Smooth muscle cell (in vitro differentiated cells): ENCODE results near the gene CMSS1. TPM values are rescaled to one million over a fixed set of nuclear protein-coding genes. Genes with fewer than 3 reads are reported as not detected.

ENCODE experiments used
- DNase-seq: peaks from one replicate; lab custom pipeline; 2025; ENCODE audit not compliant: unreplicated experiment; lab: John Stamatoyannopoulos, UW
- H2AFZ ChIP-seq: fragments of 200-600 bp; sonication (generic); 2 replicates; pipeline ENCODE4 v1.6.0; 2016; ENCODE audit warnings: antibody characterized with exemption, low read depth, mild to moderate bottlenecking
- H3F3A ChIP-seq: fragments of 200-600 bp; sonication (generic); 2 replicates; pipeline ENCODE4 v1.6.0; 2017; ENCODE audit warnings: antibody characterized with exemption, low read depth
- H3K27ac ChIP-seq: fragments of 200-600 bp; sonication (generic); 2 replicates; pipeline ENCODE4 v1.5.1; 2016; ENCODE audit warnings: low read depth, mild to moderate bottlenecking
- H3K27me3 ChIP-seq: fragments of 200-600 bp; sonication (generic); 2 replicates; pipeline ENCODE4 v1.6.1; 2016; ENCODE audit warnings: low read depth, mild to moderate bottlenecking
- H3K36me3 ChIP-seq: fragments of 200-600 bp; sonication (generic); 2 replicates; pipeline ENCODE4 v1.5.1; 2016; ENCODE audit warnings: low read depth
- H3K4me1 ChIP-seq: fragments of 200-600 bp; sonication (generic); 2 replicates; pipeline ENCODE4 v1.5.1; 2016; ENCODE audit warnings: low read depth
- H3K4me2 ChIP-seq: fragments of 200-600 bp; sonication (generic); 2 replicates; pipeline ENCODE4 v1.6.0; 2016; ENCODE audit warnings: mild to moderate bottlenecking
- H3K4me3 ChIP-seq: fragments of 200-600 bp; sonication (generic); 2 replicates; pipeline ENCODE4 v1.5.1; 2016; ENCODE audit warnings: mild to moderate bottlenecking
- H3K79me2 ChIP-seq: fragments of 200-600 bp; sonication (generic); 2 replicates; pipeline ENCODE4 v1.6.0; 2016; ENCODE audit warnings: low read depth, mild to moderate bottlenecking
- H3K9ac ChIP-seq: fragments of 200-600 bp; sonication (generic); 2 replicates; pipeline ENCODE4 v1.6.0; 2016; ENCODE audit warnings: low read depth
- H3K9me3 ChIP-seq: fragments of 200-600 bp; sonication (generic); replicated peaks from 2 replicates; pipeline ENCODE4 v1.5.1; 2016; ENCODE audit warnings: low read depth
- H4K20me1 ChIP-seq: fragments of 200-600 bp; sonication (generic); 2 replicates; pipeline ENCODE4 v1.6.0; 2016; ENCODE audit warnings: low read depth
- CTCF ChIP-seq: fragments of 200-600 bp; sonication (generic); IDR thresholded peaks from 2 replicates; pipeline ENCODE4 v1.5.1; 2017; ENCODE audit warnings: borderline replicate concordance, mild to moderate bottlenecking, antibody characterized with exemption; ENCODE audit not compliant: insufficient read depth, poor library complexity, severe bottlenecking
- WGBS: methylation state at CpG from one replicate; pipeline ENCODE4 v1.1.7; 2016; ENCODE audit warnings: low lambda C conversion rate; 5-methylcytosine and 5-hydroxymethylcytosine counted together
- polyA plus RNA-seq: library from polyadenylated mRNA; unstranded; fragments of >200 nt; fragmentation: Nextera tagmentation; extraction: Ambion mirVana; gene quantifications from 2 replicates; pipeline ENCODE4 v1.2.1, GENCODE V29; 2016
- total RNA-seq: library from RNA; depleted of rRNA; stranded (reverse); fragments of >200 nt; gene quantifications from 2 replicates; pipeline ENCODE4 v1.2.3, GENCODE V29; 2014

CMSS1 gene
- total and polyA plus RNA-seq, 2 experiments from 2014 or later: 19.2 to 24.1 TPM

DNA sequence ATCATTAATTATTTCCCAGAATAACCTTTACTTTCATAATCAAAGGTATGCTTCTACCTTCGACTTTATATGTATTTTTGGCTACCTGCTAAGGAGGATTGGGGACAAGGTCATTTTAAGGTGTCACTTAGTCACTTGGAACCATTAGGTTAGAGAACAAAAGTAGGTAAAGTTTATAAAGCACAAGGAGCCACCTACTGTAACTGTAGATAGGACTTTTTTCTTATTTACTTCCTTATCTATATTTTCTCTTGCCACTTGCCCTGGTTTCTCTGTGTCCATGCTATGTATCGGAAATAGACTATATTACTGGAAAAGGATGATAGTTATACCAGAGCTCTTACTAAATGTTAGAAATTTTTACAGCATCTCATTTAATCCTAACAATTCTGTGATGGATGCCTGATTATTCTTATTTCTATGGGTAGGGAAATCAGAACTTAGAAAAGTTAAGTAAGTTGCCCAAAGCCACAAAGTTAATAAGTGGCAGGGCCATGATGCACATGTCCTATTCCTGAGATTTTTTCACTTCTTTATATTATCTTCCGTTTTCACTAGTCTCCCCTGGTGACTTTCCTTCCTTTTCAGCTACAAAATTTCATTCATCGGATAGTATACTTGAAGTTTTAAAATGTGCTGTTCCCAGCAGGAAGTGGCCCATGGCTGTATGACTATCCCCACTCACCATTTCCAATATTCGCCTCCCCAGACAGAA, 132.5 kb downstream of the CMSS1 start:
- H2AFZ ChIP-seq: no peak overlapping the region
- peaks cover 9% of the 10 kb centered on the region for H3F3A ChIP-seq
- H3K4me2 ChIP-seq: no peak overlapping the region
- H3K79me2 ChIP-seq: no peaks in the 10 kb centered on the region
- H3K4me1 ChIP-seq: peaks cover 32% of the 10 kb centered on the region
- H3K4me3 ChIP-seq: no peak overlapping the region
- H3K27me3 ChIP-seq: no peaks in the 10 kb centered on the region
- peak overlapping the region; percentile 90 for H3K27ac ChIP-seq
- no peak overlapping the region for H3K9ac ChIP-seq
- no peaks in the 10 kb centered on the region for H4K20me1 ChIP-seq
- no peaks in the 10 kb centered on the region for H3K9me3 ChIP-seq
- DNase-seq: no peak
- H3K36me3 ChIP-seq: no peaks in the 10 kb centered on the region
- WGBS: 91% methylated on average over 5 of the region's 5 CpGs
- TF ChIP-seq CTCF: no peak

GRCh38 chr3:99950921-99951320, 133.3 kb downstream of the CMSS1 start:
- no peak for TF ChIP-seq CTCF
- Histone ChIP-seq H2AFZ (no peak overlapping the region), H3F3A (peaks cover 9% of the 10 kb centered on the region), H3K36me3 (no peaks in the 10 kb centered on the region), H3K27me3 (no peaks in the 10 kb centered on the region), H3K27ac (peak overlapping the region; percentile 90), H3K4me2 (peak overlapping the region; percentile 75), H3K9ac (no peak overlapping the region), H3K9me3 (no peaks in the 10 kb centered on the region), H3K79me2 (no peaks in the 10 kb centered on the region), H3K4me3 (no peak overlapping the region), H3K4me1 (peaks cover 24% of the 10 kb centered on the region), H4K20me1 (no peaks in the 10 kb centered on the region)
- WGBS: 59% methylated on average over 1 of the region's 1 CpG
- DNase-seq: no peak

GRCh38 chr3:99951701-99952100, 134.0 kb downstream of the CMSS1 start:
- H3K27ac ChIP-seq: peak overlapping the region; percentile 90
- H3K9ac ChIP-seq: no peak overlapping the region

More at GRCh38 chr3:99951701-99952100, 134.0 kb downstream of the CMSS1 start:
- H3F3A ChIP-seq: peaks cover 9% of the 10 kb centered on the region
- no peak overlapping the region for H3K4me3 ChIP-seq
- peaks cover 24% of the 10 kb centered on the region for H3K4me1 ChIP-seq
- no peak for DNase-seq
- no peaks in the 10 kb centered on the region for H3K9me3 ChIP-seq
- no peaks in the 10 kb centered on the region for H3K79me2 ChIP-seq
- no peaks in the 10 kb centered on the region for H3K27me3 ChIP-seq
- no peaks in the 10 kb centered on the region for H3K36me3 ChIP-seq
- peak overlapping the region; percentile 75 for H3K4me2 ChIP-seq
- H4K20me1 ChIP-seq: no peaks in the 10 kb centered on the region
- TF ChIP-seq CTCF: no peak
- no peak overlapping the region for H2AFZ ChIP-seq
